B cell (primary cell): ENCODE results near the gene TSPAN14. TPM values are rescaled to one million over a fixed set of nuclear protein-coding genes. Genes with fewer than 3 reads are reported as not detected.

Experiments used
- ATAC-seq: fragments of 200-7000 bp; cut with Tn5 transposase; one replicate; pipeline ENCODE4 v1.10.0; 2021; ENCODE audit warnings: low read depth, mild to moderate bottlenecking, moderate number of reproducible peaks, moderate library complexity
- CTCF ChIA-PET: fragments of 350-600 bp; sonication (Branson Sonifier 250); formaldehyde crosslinking; loops from one replicate; lab custom pipeline; 2021; ENCODE audit warnings: antibody characterized with exemption, inconsistent platforms; lab: Charles Lee
- POLR2A ChIA-PET: fragments of 350-600 bp; sonication (Branson Sonifier 250); formaldehyde crosslinking; loops from one replicate; lab custom pipeline; 2021; ENCODE audit warnings: antibody characterized with exemption; lab: Charles Lee
- DNase-seq: peaks from one replicate; pipeline ENCODE4 v3.0.0; 2013
- H2AFZ ChIP-seq: 2 replicates; pipeline ENCODE4 v1.6.1; 2012; ENCODE audit warnings: mild to moderate bottlenecking, low read depth, low read length; ENCODE audit not compliant: insufficient read depth, poor library complexity, severe bottlenecking
- H3K27ac ChIP-seq, 2 donors: 1 replicate in 1 of 2; 2 replicates in 1 of 2; pipeline ENCODE4 v1.5.1; 2012 to 2013; ENCODE audit warnings: low read length in 2 of 2, mild to moderate bottlenecking in 2 of 2, moderate library complexity in 1 of 2
- H3K27me3 ChIP-seq, 4 experiments: fragments of 200-600 bp in 1 of 4; sonication (generic) in 1 of 4; replicated peaks in 1 of 4; 1 replicate in 2 of 4; 2 replicates in 2 of 4; pipeline versions ENCODE4 v1.6.1 to v1.7.0; 2013 to 2016; ENCODE audit warnings: low read length in 3 of 4, mild to moderate bottlenecking in 2 of 4, mixed read lengths in 1 of 4, moderate library complexity in 1 of 4; ENCODE audit not compliant: insufficient read depth in 4 of 4, control insufficient read depth in 3 of 4; ENCODE audit errors: control extremely low read depth in 1 of 4
- H3K36me3 ChIP-seq, 2 experiments: replicated peaks in 1 of 2; 1 replicate in 1 of 2; 2 replicates in 1 of 2; pipeline versions ENCODE4 v1.6.1 to v1.7.1; 2013; ENCODE audit warnings: low read length in 1 of 2; ENCODE audit not compliant: insufficient read depth in 2 of 2, control insufficient read depth in 1 of 2; ENCODE audit errors: control extremely low read depth in 1 of 2, extremely low read depth in 1 of 2
- H3K4me1 ChIP-seq, 2 donors: fragments of 200-600 bp in 1 of 2; sonication (generic) in 1 of 2; 1 replicate in 1 of 2; 2 replicates in 1 of 2; pipeline versions ENCODE4 v1.5.1 to v1.6.1; 2013 to 2017; ENCODE audit warnings: low read length in 2 of 2; ENCODE audit not compliant: control insufficient read depth in 2 of 2, insufficient read depth in 2 of 2
- H3K4me2 ChIP-seq: replicated peaks from 2 replicates; pipeline ENCODE3; 2012; ENCODE audit warnings: mild to moderate bottlenecking, low read depth, low read length; ENCODE audit not compliant: poor library complexity, severe bottlenecking
- H3K4me3 ChIP-seq, 5 experiments: fragments of 200-600 bp in 1 of 5; sonication (generic) in 1 of 5; 1 replicate in 3 of 5; 2 replicates in 2 of 5; pipeline versions ENCODE4 v1.5.1 to v1.7.0; 2011 to 2016; ENCODE audit warnings: low read length in 4 of 5, mild to moderate bottlenecking in 4 of 5, low read depth in 2 of 5, control low read depth in 1 of 5, moderate library complexity in 1 of 5; ENCODE audit not compliant: insufficient read depth in 1 of 5; ENCODE audit errors: control extremely low read depth in 1 of 5, extremely low read depth in 1 of 5
- H3K79me2 ChIP-seq: fragments of 200-600 bp; sonication (generic); one replicate; pipeline ENCODE4 v1.6.0; 2016; ENCODE audit warnings: low read length; ENCODE audit not compliant: control insufficient read depth, insufficient read depth
- H3K9ac ChIP-seq: fragments of 200-600 bp; sonication (generic); 2 replicates; pipeline ENCODE4 v1.6.1; 2017; ENCODE audit warnings: mild to moderate bottlenecking, low read length, moderate library complexity
- H3K9me3 ChIP-seq, 3 donors: one replicate each; pipeline versions ENCODE4 v1.6.1 to v1.7.1; 2013; ENCODE audit warnings: low read length in 2 of 3; ENCODE audit not compliant: control insufficient read depth in 2 of 3, insufficient read depth in 1 of 3; ENCODE audit errors: control extremely low read depth in 1 of 3
- H4K20me1 ChIP-seq: 2 replicates; pipeline ENCODE4 v1.6.0; 2012; ENCODE audit warnings: mild to moderate bottlenecking, low read length; ENCODE audit not compliant: insufficient read depth, control insufficient read depth, poor library complexity, severe bottlenecking
- H3K27ac Mint-ChIP-seq: one replicate; pipeline ENCODE4 v1.8.0; 2021; ENCODE audit warnings: mixed read lengths
- H3K27me3 Mint-ChIP-seq: one replicate; pipeline ENCODE4 v1.8.0; 2021; ENCODE audit warnings: mixed read lengths
- H3K4me1 Mint-ChIP-seq: one replicate; pipeline ENCODE4 v1.8.0; 2021; ENCODE audit warnings: mixed read lengths
- H3K4me3 Mint-ChIP-seq: one replicate; pipeline ENCODE4 v1.8.0; 2021; ENCODE audit warnings: mixed read lengths
- H3K9me3 Mint-ChIP-seq: one replicate; pipeline ENCODE4 v1.8.0; 2022; ENCODE audit warnings: mixed read lengths; ENCODE audit not compliant: insufficient read depth
- EZH2 ChIP-seq: IDR thresholded peaks from 2 replicates; pipeline ENCODE4 v1.6.1; 2012; ENCODE audit warnings: borderline replicate concordance, low read depth, mild to moderate bottlenecking, moderate library complexity, low read length; ENCODE audit not compliant: insufficient read depth, poor library complexity, severe bottlenecking
- WGBS: methylation state at CpG from one replicate; pipeline ENCODE4 v1.1.5; 2013; ENCODE audit warnings: missing lambda C conversion rate; ENCODE audit not compliant: insufficient coverage; 5-methylcytosine and 5-hydroxymethylcytosine counted together
- intact Hi-C: fragments of 100-400 bp; cut with micrococcal nuclease; formaldehyde crosslinking; loops from one replicate; pipeline ENCODE4 v1.10.0; 2022
- polyA plus RNA-seq: library from polyadenylated mRNA; depleted of rRNA; stranded (reverse); fragments of >200 nt; gene quantifications from 2 replicates; pipeline ENCODE4 v1.2.3, GENCODE V29; 2012
- total RNA-seq, 2 donors: library from RNA; stranded (reverse); fragments of 120-200 nt in 1 of 2; gene quantifications; 1 replicate in 1 of 2; 2 replicates in 1 of 2; pipeline versions ENCODE4 v1.2.3 to v1.2.4, GENCODE V29; 2013 to 2022
- TF ChIP-seq, protein P1 (sequence below): fragments of 200-600 bp; IDR thresholded peaks from one replicate; pipeline ENCODE4 v1.8.0; 2022; ENCODE audit warnings: antibody characterized with exemption, mild to moderate bottlenecking

Gene TSPAN14
- total and polyA plus RNA-seq, 2 donors (not counting 1 experiment from before 2014, with no cell fraction given) = 27.8 to 55.3 TPM

DNA sequence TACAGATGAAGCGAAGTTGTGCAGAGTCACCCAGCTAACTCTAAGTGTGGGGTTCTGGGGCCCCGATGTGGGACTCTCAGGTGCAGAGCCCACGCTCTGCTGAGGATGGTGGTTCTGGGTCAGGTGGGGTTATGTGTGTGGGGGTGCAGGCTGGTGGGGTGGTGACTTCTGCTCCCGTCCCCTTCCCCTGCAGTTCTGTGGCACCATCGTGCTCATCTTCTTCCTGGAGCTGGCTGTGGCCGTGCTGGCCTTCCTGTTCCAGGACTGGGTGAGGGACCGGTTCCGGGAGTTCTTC lies 54.9 kb downstream of the TSPAN14 start:
- TF ChIP-seq EZH2 = no peak
- TF ChIP-seq, protein P1, sequence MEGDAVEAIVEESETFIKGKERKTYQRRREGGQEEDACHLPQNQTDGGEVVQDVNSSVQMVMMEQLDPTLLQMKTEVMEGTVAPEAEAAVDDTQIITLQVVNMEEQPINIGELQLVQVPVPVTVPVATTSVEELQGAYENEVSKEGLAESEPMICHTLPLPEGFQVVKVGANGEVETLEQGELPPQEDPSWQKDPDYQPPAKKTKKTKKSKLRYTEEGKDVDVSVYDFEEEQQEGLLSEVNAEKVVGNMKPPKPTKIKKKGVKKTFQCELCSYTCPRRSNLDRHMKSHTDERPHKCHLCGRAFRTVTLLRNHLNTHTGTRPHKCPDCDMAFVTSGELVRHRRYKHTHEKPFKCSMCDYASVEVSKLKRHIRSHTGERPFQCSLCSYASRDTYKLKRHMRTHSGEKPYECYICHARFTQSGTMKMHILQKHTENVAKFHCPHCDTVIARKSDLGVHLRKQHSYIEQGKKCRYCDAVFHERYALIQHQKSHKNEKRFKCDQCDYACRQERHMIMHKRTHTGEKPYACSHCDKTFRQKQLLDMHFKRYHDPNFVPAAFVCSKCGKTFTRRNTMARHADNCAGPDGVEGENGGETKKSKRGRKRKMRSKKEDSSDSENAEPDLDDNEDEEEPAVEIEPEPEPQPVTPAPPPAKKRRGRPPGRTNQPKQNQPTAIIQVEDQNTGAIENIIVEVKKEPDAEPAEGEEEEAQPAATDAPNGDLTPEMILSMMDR = no peak
- intact Hi-C loops = no loop called here
- WGBS = 95% methylated on average over 8 of the region's 8 CpGs
- H3K79me2 ChIP-seq = peaks cover 29% of the 10 kb centered on the region
- H3K36me3 ChIP-seq = peaks cover 1 to 64% of the 10 kb centered on the region in 2 experiments
- DNase-seq = no peak
- no peak for ATAC-seq
- ChIA-PET CTCF (interaction anchor here (1.1 to 17.9 kb wide), 3 partner anchors 63 to 128 kb away, joined by 4 to 500 read pairs (median 273); partner anchors contain the start of gene PRXL2A), POLR2A (no interaction called here)
- peaks cover 16 to 18% of the 10 kb centered on the region in 2 donors for H3K4me1 ChIP-seq
- Mint-ChIP-seq H3K27ac (no peak overlapping the region), H3K27me3 (no peaks in the 10 kb centered on the region), H3K4me3 (no peak overlapping the region), H3K4me1 (peaks cover 17% of the 10 kb centered on the region), H3K9me3 (no peaks in the 10 kb centered on the region)
- no peaks in the 10 kb centered on the region for H3K27me3 ChIP-seq
- no peak overlapping the region for H2AFZ ChIP-seq
- H3K4me2 ChIP-seq = no peak overlapping the region
- H4K20me1 ChIP-seq = peaks cover 30% of the 10 kb centered on the region
- H3K9me3 ChIP-seq = no peaks in the 10 kb centered on the region
- no peak overlapping the region for H3K4me3 ChIP-seq
- H3K9ac ChIP-seq = no peak overlapping the region
- no peak overlapping the region for H3K27ac ChIP-seq

DNA sequence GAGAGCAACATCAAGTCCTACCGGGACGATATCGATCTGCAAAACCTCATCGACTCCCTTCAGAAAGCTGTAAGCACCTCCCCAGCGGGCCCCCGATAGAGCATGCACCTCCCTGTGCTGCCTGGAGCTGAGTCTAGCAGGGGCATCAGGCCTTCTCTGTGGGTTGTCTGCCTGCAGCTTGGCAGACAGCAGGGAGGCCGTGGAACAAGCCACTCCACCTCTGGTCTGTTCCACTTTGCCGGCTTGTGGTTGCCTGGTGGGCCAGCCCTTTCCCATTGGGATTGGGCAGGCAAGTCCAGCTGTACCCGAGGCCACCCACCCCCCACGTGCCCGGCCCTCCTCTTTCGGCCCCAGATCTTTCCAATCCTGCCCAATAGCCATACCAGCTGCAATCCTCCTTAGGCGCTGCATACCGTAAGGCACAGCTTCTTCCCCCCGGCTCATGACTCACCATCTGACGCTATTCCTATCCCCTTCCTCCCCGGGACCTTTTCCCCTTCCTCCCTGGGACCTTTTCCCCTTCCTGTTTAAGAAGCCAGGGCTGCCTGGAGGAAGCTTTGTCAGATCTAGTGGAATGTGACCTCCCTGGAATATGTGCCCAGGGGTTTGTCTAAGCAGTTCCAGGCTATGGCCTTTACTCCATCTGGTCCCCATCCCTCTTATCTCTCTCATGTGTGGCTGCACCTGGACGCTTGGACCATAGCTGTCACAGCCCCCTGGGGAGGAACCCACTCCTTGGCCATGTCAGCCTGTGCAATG lies 55.5 kb downstream of the TSPAN14 start:
- POLR2A ChIA-PET = no interaction called here
- intact Hi-C loops = no loop called here
- DNase-seq (no peak), ATAC-seq (no peak)
- peaks cover 26% of the 10 kb centered on the region for H3K79me2 ChIP-seq
- 97% methylated on average over 15 of the region's 18 CpGs for WGBS
- peaks cover 11 to 13% of the 10 kb centered on the region in 2 donors for H3K4me1 ChIP-seq
- Mint-ChIP-seq H3K27me3 (no peaks in the 10 kb centered on the region), H3K4me1 (peaks cover 11% of the 10 kb centered on the region), H3K9me3 (no peaks in the 10 kb centered on the region), H3K27ac (no peak overlapping the region), H3K4me3 (no peak overlapping the region)
- H3K27ac ChIP-seq = no peak overlapping the region
- H3K27me3 ChIP-seq = no peaks in the 10 kb centered on the region
- no peak overlapping the region for H2AFZ ChIP-seq
- H3K4me2 ChIP-seq = no peak overlapping the region
- no peak for TF ChIP-seq EZH2
- TF ChIP-seq, protein P1 = no peak
- H3K9me3 ChIP-seq = no peaks in the 10 kb centered on the region
- H3K4me3 ChIP-seq = no peak overlapping the region
- CTCF ChIA-PET = interaction anchor here (1.1 to 17.9 kb wide), 3 partner anchors 63 to 128 kb away, joined by 4 to 500 read pairs (median 273); partner anchors contain the start of gene PRXL2A
- no peak overlapping the region for H3K9ac ChIP-seq
- peaks cover 1 to 70% of the 10 kb centered on the region in 2 experiments for H3K36me3 ChIP-seq
- peaks cover 27% of the 10 kb centered on the region for H4K20me1 ChIP-seq
